OCI-LY1 (cell line): Measurements from ENCODE around the gene RAE1.
"Not testable (repeated sequence)": the region's sequence is repeated elsewhere in the genome, so short reads cannot be mapped to it uniquely, and the experiment has no call there.

Experiments
- H2AFZ ChIP-seq: fragments of 200-600 bp; sonication (generic), shearing (Covaris generic); 2 replicates; pipeline ENCODE4 v1.6.0; 2014; ENCODE audit warnings: antibody characterized with exemption, mild to moderate bottlenecking, low read length
- H3F3A ChIP-seq: fragments of 200-600 bp; sonication (generic), shearing (Covaris generic); 2 replicates; pipeline ENCODE4 v1.6.0; 2014; ENCODE audit warnings: mild to moderate bottlenecking, antibody characterized with exemption, low read length, moderate library complexity; ENCODE audit not compliant: insufficient read depth
- H3K27ac ChIP-seq: fragments of 200-600 bp; sonication (generic); 2 replicates; pipeline ENCODE4 v1.5.1; 2014; ENCODE audit warnings: low read length, mixed run types, mild to moderate bottlenecking, low read depth; ENCODE audit not compliant: poor library complexity, severe bottlenecking
- H3K27me3 ChIP-seq: fragments of 200-600 bp; sonication (generic); 2 replicates; pipeline ENCODE4 v1.6.0; 2014; ENCODE audit warnings: antibody characterized with exemption, mild to moderate bottlenecking, low read length, moderate library complexity; ENCODE audit not compliant: insufficient read depth
- H3K36me3 ChIP-seq: fragments of 200-600 bp; sonication (generic); 2 replicates; pipeline ENCODE4 v1.6.1; 2014; ENCODE audit warnings: mild to moderate bottlenecking, antibody characterized with exemption, low read length, moderate library complexity, mixed read lengths; ENCODE audit not compliant: insufficient read depth
- H3K4me1 ChIP-seq: fragments of 200-600 bp; sonication (generic); 2 replicates; pipeline ENCODE4 v1.5.1; 2014; ENCODE audit warnings: mild to moderate bottlenecking, low read length, moderate library complexity; ENCODE audit not compliant: insufficient read depth, severe bottlenecking
- H3K4me2 ChIP-seq: fragments of 200-600 bp; sonication (generic), shearing (Covaris generic); 2 replicates; pipeline ENCODE4 v1.6.1; 2014; ENCODE audit warnings: low read length
- H3K4me3 ChIP-seq: fragments of 200-600 bp; sonication (generic); 2 replicates; pipeline ENCODE4 v1.5.1; 2014; ENCODE audit warnings: low read length, low read depth, mild to moderate bottlenecking, mixed read lengths; ENCODE audit not compliant: poor library complexity, severe bottlenecking
- H3K79me2 ChIP-seq: fragments of 200-600 bp; shearing (Covaris generic); 2 replicates; pipeline ENCODE4 v1.6.1; 2016; ENCODE audit warnings: mixed run types, low read length, mixed read lengths; ENCODE audit not compliant: insufficient read depth
- H3K9ac ChIP-seq: fragments of 200-600 bp; sonication (generic), shearing (Covaris generic); 2 replicates; pipeline ENCODE4 v1.6.1; 2014; ENCODE audit warnings: mild to moderate bottlenecking, low read length, mixed read lengths
- H3K9me2 ChIP-seq: fragments of 200-600 bp; sonication (generic), shearing (Covaris generic); 2 replicates; pipeline ENCODE4 v1.6.1; 2014; ENCODE audit warnings: low read depth, mild to moderate bottlenecking, low read length, mixed read lengths
- H3K9me3 ChIP-seq: fragments of 200-600 bp; shearing (Covaris generic); 2 replicates; pipeline ENCODE4 v1.6.1; 2014; ENCODE audit warnings: low read length, mixed read lengths
- H4K20me1 ChIP-seq: fragments of 200-600 bp; sonication (generic), shearing (Covaris generic); 2 replicates; pipeline ENCODE4 v1.6.0; 2016; ENCODE audit warnings: mild to moderate bottlenecking, low read length; ENCODE audit not compliant: insufficient read depth
- CTCF ChIP-seq: fragments of 200-600 bp; sonication (generic), shearing (Covaris generic); IDR thresholded peaks from 2 replicates; pipeline ENCODE4 v1.5.1; 2017; ENCODE audit warnings: mild to moderate bottlenecking, antibody characterized with exemption, low read length, moderate library complexity, mixed read lengths
- EZH2 ChIP-seq: fragments of 200-600 bp; sonication (generic), shearing (Covaris generic); IDR thresholded peaks from 2 replicates; pipeline ENCODE4 v1.8.0; 2017; ENCODE audit warnings: borderline replicate concordance, mixed run types, mild to moderate bottlenecking, antibody characterized with exemption, low read length, moderate library complexity, mixed read lengths

The RAE1 gene

GRCh38 chr20:57417051-57417689 lies 66.1 kb downstream of the RAE1 start:
- Histone ChIP-seq H4K20me1 (no peaks in the 10 kb centered on the region), H3K27ac (no peak overlapping the region), H3K4me1 (peaks cover 20% of the 10 kb centered on the region), H3F3A (no peaks in the 10 kb centered on the region), H3K9ac (no peak overlapping the region), H3K9me3 (no peaks in the 10 kb centered on the region), H3K9me2 (no peaks in the 10 kb centered on the region), H3K79me2 (no peaks in the 10 kb centered on the region), H3K27me3 (no peaks in the 10 kb centered on the region), H3K4me3 (no peak overlapping the region), H3K4me2 (no peak overlapping the region), H2AFZ (no peak overlapping the region), H3K36me3 (no peaks in the 10 kb centered on the region)
- TF ChIP-seq EZH2 = no peak
- TF ChIP-seq CTCF = no peak

GRCh38 chr20:57417830-57418780 lies 67.0 kb downstream of the RAE1 start:
- no peak for TF ChIP-seq EZH2
- no peak for TF ChIP-seq CTCF
- H3K4me3 ChIP-seq = no peak overlapping the region
- no peaks in the 10 kb centered on the region for H3K9me3 ChIP-seq
- H3K79me2 ChIP-seq = no peaks in the 10 kb centered on the region
- H3K27me3 ChIP-seq = peaks cover 4% of the 10 kb centered on the region
- H3K4me1 ChIP-seq = peaks cover 20% of the 10 kb centered on the region
- H2AFZ ChIP-seq = no peak overlapping the region
- H3K9me2 ChIP-seq = no peaks in the 10 kb centered on the region
- no peaks in the 10 kb centered on the region for H3F3A ChIP-seq
- H3K9ac ChIP-seq = no peak overlapping the region
- no peaks in the 10 kb centered on the region for H3K36me3 ChIP-seq
- H3K27ac ChIP-seq = no peak overlapping the region
- H3K4me2 ChIP-seq = no peak overlapping the region; the same call in 1 of the 2 replicates
- no peaks in the 10 kb centered on the region for H4K20me1 ChIP-seq

- not testable (repeated sequence) for H3F3A ChIP-seq, H4K20me1 ChIP-seq, H3K9ac ChIP-seq, H3K9me3 ChIP-seq, H3K4me2 ChIP-seq, H3K27ac ChIP-seq, H3K79me2 ChIP-seq, H2AFZ ChIP-seq, H3K27me3 ChIP-seq, H3K36me3 ChIP-seq, H3K4me3 ChIP-seq, H3K9me2 ChIP-seq
- peaks cover 23% of the 10 kb centered on the region for H3K4me1 ChIP-seq
Measured at GRCh38 chr20:57419479-57419878, 68.4 kb downstream of the RAE1 start.
